ENCODE data around the gene DLGAP4.

DLGAP4 gene

GRCh38 chr20:36350439-36350838 lies 44.3 kb downstream of the DLGAP4 start:
- TF ChIP-seq, protein P1, sequence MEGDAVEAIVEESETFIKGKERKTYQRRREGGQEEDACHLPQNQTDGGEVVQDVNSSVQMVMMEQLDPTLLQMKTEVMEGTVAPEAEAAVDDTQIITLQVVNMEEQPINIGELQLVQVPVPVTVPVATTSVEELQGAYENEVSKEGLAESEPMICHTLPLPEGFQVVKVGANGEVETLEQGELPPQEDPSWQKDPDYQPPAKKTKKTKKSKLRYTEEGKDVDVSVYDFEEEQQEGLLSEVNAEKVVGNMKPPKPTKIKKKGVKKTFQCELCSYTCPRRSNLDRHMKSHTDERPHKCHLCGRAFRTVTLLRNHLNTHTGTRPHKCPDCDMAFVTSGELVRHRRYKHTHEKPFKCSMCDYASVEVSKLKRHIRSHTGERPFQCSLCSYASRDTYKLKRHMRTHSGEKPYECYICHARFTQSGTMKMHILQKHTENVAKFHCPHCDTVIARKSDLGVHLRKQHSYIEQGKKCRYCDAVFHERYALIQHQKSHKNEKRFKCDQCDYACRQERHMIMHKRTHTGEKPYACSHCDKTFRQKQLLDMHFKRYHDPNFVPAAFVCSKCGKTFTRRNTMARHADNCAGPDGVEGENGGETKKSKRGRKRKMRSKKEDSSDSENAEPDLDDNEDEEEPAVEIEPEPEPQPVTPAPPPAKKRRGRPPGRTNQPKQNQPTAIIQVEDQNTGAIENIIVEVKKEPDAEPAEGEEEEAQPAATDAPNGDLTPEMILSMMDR (IDR thresholded peaks at IDR 0.05; ENCODE audit: insufficient read depth, low read depth, low read length, missing control alignments), result no peak
- H3K4me3 ChIP-seq (ENCODE audit: low read depth, low read length), result no peak overlapping the region
- DNase-seq (ENCODE audit: low read depth), result no peak

DNA sequence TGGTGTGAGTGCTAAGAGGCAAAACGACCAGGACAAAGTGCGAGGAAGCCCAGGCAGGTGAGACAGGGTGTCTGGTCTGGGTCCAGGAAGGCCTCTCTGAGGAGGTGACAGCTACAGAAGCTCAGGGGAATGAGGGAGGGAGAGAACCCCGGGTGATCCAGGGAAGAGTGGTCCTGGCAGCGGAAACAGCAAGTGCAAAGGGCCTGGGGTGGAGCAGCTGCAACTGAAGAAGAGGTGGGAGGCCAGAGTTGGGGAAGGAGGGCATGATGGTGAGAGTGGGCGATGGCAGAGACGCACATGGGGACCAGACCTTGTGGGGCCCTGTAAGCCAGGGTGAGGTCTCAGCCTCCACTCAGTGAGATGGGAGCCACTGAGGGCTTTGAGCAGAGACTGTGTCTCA lies 45.8 kb downstream of the DLGAP4 start:
- H3K4me3 ChIP-seq (ENCODE audit: low read depth, low read length), result no peak overlapping the region
- no peak for DNase-seq (ENCODE audit: low read depth)
- TF ChIP-seq, protein P1 (IDR thresholded peaks at IDR 0.05; ENCODE audit: insufficient read depth, low read depth, low read length, missing control alignments), result no peak

- no peak overlapping the region for H3K4me3 ChIP-seq (ENCODE audit: low read depth, low read length)
- DNase-seq (ENCODE audit: low read depth), result no peak
- TF ChIP-seq, protein P1 (IDR thresholded peaks at IDR 0.05; ENCODE audit: insufficient read depth, low read depth, low read length, missing control alignments), result no peak
Observed at GRCh38 chr20:36352843-36353553, 46.9 kb downstream of the DLGAP4 start.

DNA sequence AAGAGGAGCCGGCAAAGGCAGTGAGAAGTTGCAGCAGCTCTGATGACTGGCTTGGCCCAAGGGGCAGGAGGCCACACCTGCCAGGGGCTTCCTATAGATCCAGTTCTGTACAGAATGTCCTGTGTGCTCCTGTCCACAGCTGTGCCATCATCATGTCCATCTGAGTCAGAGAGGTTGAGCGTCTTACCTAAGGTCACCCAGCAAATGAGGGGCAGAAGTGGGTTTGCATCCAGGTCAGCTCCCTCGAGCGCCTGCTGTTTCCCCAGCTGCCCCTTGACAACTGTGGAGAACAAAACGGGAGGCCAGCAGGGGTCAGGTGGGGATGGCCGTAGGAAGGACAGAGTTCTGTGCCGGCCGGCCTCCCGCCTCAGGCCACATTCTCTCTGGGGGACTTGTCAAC lies 47.6 kb downstream of the DLGAP4 start:
- TF ChIP-seq, protein P1 (IDR thresholded peaks at IDR 0.05; ENCODE audit: insufficient read depth, low read depth, low read length, missing control alignments), result no peak
- H3K4me3 ChIP-seq (ENCODE audit: low read depth, low read length), result no peak overlapping the region

DNA sequence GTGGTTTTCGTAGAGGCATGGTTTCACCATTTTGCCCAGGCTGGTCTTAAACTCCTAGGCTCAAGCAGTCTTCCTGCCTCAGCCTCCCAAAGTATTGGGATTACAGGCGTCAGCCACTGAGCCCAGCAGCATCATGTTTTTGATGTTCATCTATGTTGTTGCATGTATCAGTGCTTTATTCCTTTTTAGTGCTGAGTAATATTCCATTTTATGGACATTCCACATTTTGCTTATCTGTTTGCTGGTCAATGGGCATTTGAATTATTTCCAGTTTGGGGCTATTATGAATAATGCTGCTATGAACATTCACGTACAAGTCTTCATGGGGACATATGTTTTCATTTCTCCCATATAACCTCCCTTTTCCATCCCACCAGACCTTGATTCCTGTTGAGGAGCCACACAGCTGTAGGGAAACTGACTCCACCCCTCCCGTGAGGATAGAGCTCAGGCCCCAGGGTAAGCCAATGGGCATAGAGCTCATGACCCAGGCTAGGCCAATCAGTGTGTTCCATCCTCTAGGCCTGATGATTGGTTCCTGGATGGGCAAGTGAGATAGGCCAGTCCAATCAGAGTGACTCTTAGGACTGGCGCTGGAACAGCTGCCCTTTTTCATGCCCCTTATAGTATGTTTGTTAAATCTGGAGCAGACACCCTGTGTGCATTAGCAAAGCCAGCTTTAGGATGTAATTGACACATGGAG lies 49.5 kb downstream of the DLGAP4 start:
- no peak overlapping the region for H3K4me3 ChIP-seq (ENCODE audit: low read depth, low read length)
- TF ChIP-seq, protein P1 (IDR thresholded peaks at IDR 0.05; ENCODE audit: insufficient read depth, low read depth, low read length, missing control alignments), result no peak
- no peak for DNase-seq (ENCODE audit: low read depth)

More for the DNA sequence above, 47.6 kb downstream of the DLGAP4 start:
- no peak for DNase-seq (ENCODE audit: low read depth)

DNA sequence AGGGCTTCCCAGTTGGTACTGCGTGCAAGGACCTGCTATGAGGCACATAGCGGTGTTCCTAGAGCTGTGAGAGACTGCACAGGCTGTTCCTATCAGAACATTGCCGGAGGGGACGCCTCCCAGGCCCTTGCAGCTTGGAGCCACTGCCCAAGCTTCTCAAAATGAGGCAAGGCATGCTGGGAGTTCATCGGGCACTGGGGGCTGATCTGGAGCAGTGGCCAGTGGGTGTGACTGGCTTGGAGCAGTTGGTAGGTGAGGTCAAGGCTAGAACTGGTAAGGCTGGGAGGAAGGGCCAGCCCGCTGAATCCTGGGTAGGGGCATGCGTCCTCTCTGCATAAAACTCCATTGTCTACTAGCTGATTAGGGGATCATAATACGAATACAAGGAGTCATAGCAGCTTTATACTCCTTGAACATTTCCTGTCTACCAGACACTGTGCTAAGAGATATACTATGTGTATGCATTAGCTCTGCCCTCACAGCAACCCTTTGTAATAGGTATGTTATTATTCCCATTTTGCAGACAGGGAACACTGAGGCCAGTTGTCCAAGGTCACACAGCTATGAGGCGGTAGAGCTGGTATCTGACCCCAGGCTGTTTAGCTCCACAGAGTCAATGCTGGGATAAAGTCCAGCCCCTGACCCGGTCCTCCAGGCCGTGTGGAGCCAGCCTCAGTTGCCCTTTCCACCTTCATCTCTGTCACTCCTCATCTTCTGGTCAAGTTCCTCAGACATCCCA lies 53.7 kb downstream of the DLGAP4 start:
- H3K4me3 ChIP-seq (ENCODE audit: low read depth, low read length), result no peak overlapping the region
- TF ChIP-seq, protein P1 (IDR thresholded peaks at IDR 0.05; ENCODE audit: insufficient read depth, low read depth, low read length, missing control alignments), result no peak
- no peak for DNase-seq (ENCODE audit: low read depth)

Data from GM12865 (cell line).